ENCODE data around the gene STT3B. TPM values are rescaled to one million over a fixed set of nuclear protein-coding genes. Genes with fewer than 3 reads are reported as not detected.

STT3B gene
- total RNA-seq, 2 donors from 2014 or later: 106 to 132 TPM

GRCh38 chr3:31673950-31674349, 141.2 kb downstream of the STT3B start:
- no peak for DNase-seq (ENCODE audit: low spot score)
- 100% methylated on average over 1 of the region's 1 CpG for WGBS
- Histone ChIP-seq H3K4me1 (replicated peaks) (no peaks in the 10 kb centered on the region), H3K9me3 (no peaks in the 10 kb centered on the region), H3K4me3 (no peak overlapping the region), H3K27me3 (replicated peaks; ENCODE audit: insufficient read depth) (no peaks in the 10 kb centered on the region), H3K36me3 (no peaks in the 10 kb centered on the region), H3K27ac (no peak overlapping the region)
- intact Hi-C loops (cut with DNase I): no loop called here
- TF ChIP-seq POLR2AphosphoS5 (IDR thresholded peaks at IDR 0.05): no peak
- TF ChIP-seq CTCF (IDR thresholded peaks at IDR 0.05): no peak

- no peak for DNase-seq (ENCODE audit: low spot score)
- intact Hi-C loops (cut with DNase I): no loop called here
- Histone ChIP-seq H3K4me1 (replicated peaks) (no peaks in the 10 kb centered on the region), H3K9me3 (no peaks in the 10 kb centered on the region), H3K36me3 (no peaks in the 10 kb centered on the region), H3K27ac (no peak overlapping the region), H3K4me3 (no peak overlapping the region), H3K27me3 (replicated peaks; ENCODE audit: insufficient read depth) (no peaks in the 10 kb centered on the region)
- TF ChIP-seq CTCF (IDR thresholded peaks at IDR 0.05): no peak
- no peak for TF ChIP-seq POLR2A (IDR thresholded peaks at IDR 0.05)
- TF ChIP-seq POLR2AphosphoS5 (IDR thresholded peaks at IDR 0.05): no peak
- WGBS: 93% methylated on average over 8 of the region's 8 CpGs
Observed at GRCh38 chr3:31676556-31676955, 143.8 kb downstream of the STT3B start.

GRCh38 chr3:31680072-31680870, 147.5 kb downstream of the STT3B start:
- no peaks in the 10 kb centered on the region for H3K9me3 ChIP-seq
- H3K27me3 ChIP-seq (replicated peaks; ENCODE audit: insufficient read depth): no peaks in the 10 kb centered on the region
- DNase-seq (ENCODE audit: low spot score): no peak
- no peaks in the 10 kb centered on the region for H3K36me3 ChIP-seq
- no peak for TF ChIP-seq CTCF (IDR thresholded peaks at IDR 0.05)
- no peak for TF ChIP-seq POLR2A (IDR thresholded peaks at IDR 0.05)
- TF ChIP-seq POLR2AphosphoS5 (IDR thresholded peaks at IDR 0.05): no peak
- 94% methylated on average over 10 of the region's 10 CpGs for WGBS
- H3K4me1 ChIP-seq (replicated peaks): no peaks in the 10 kb centered on the region
- no peak overlapping the region for H3K4me3 ChIP-seq
- intact Hi-C loops (cut with DNase I): no loop called here
- H3K27ac ChIP-seq: no peak overlapping the region
